ENCODE data around the gene MOB3C.
A peak's percentile ranks its signal among the peaks of the same experiment; 100 is the strongest.

The MOB3C gene

DNA sequence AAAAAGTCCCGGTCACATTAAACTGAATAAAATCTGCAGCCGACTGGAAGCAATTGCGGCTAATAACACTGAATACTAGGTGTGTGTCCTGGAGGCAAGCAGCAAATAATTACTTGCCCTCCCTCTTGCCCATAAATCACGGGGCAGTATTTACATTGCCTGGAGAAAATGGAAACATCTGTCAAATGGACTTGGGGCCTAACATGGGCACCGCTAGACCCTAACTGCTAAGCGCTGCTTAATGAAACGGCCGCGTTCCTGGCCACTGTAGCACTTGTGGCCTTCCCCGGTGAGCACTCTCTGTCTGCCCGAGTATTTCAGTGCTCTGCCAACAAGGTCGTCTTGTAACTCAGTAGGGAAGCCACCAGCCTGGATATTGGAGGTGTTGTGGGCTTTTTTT is 41.3 kb downstream of the MOB3C start:
- DNase-seq (ENCODE audit: low read depth, low spot score): no peak
- Histone ChIP-seq H3K36me3 (ENCODE audit: insufficient read depth, insufficient read length, low read length) (peaks cover 53% of the 10 kb centered on the region), H3K9ac (ENCODE audit: insufficient read length, low read depth) (no peak overlapping the region), H3K4me3 (ENCODE audit: insufficient read length, low read depth) (no peak overlapping the region), H3K4me1 (ENCODE audit: insufficient read depth, insufficient read length) (peaks cover 16% of the 10 kb centered on the region), H3K9me3 (ENCODE audit: insufficient read depth, low read length) (no peaks in the 10 kb centered on the region), H3K27me3 (ENCODE audit: insufficient read depth, insufficient read length) (no peaks in the 10 kb centered on the region)
- no peak for TF ChIP-seq YY1 (IDR thresholded peaks at IDR 0.05; ENCODE audit: insufficient read depth, insufficient read length)
- TF ChIP-seq SUZ12 (IDR thresholded peaks at IDR 0.05; ENCODE audit: extremely low read depth, insufficient read depth, insufficient read length): no peak
- no peak for TF ChIP-seq ZNF274 (IDR thresholded peaks at IDR 0.05; ENCODE audit: low read depth, low read length)

- Histone ChIP-seq H3K9ac (ENCODE audit: insufficient read length, low read depth) (no peak overlapping the region), H3K4me3 (ENCODE audit: insufficient read length, low read depth) (no peak overlapping the region), H3K9me3 (ENCODE audit: insufficient read depth, low read length) (no peaks in the 10 kb centered on the region), H3K4me1 (ENCODE audit: insufficient read depth, insufficient read length) (peaks cover 20% of the 10 kb centered on the region), H3K27me3 (ENCODE audit: insufficient read depth, insufficient read length) (no peaks in the 10 kb centered on the region), H3K36me3 (ENCODE audit: insufficient read depth, insufficient read length, low read length) (peaks cover 53% of the 10 kb centered on the region)
- DNase-seq (ENCODE audit: low read depth, low spot score): no peak
- TF ChIP-seq ZNF274 (IDR thresholded peaks at IDR 0.05; ENCODE audit: low read depth, low read length) (no peak), SUZ12 (IDR thresholded peaks at IDR 0.05; ENCODE audit: extremely low read depth, insufficient read depth, insufficient read length) (no peak), YY1 (IDR thresholded peaks at IDR 0.05; ENCODE audit: insufficient read depth, insufficient read length) (no peak)
Measured at GRCh38 chr1:46571691-46572225, 44.9 kb downstream of the MOB3C start.

GRCh38 chr1:46569884-46570725 is 46.5 kb downstream of the MOB3C start:
- no peak for DNase-seq (ENCODE audit: low read depth, low spot score)
- peaks cover 50% of the 10 kb centered on the region for H3K36me3 ChIP-seq (ENCODE audit: insufficient read depth, insufficient read length, low read length)
- TF ChIP-seq YY1 (IDR thresholded peaks at IDR 0.05; ENCODE audit: insufficient read depth, insufficient read length) (no peak), SUZ12 (IDR thresholded peaks at IDR 0.05; ENCODE audit: extremely low read depth, insufficient read depth, insufficient read length) (no peak), ZNF274 (IDR thresholded peaks at IDR 0.05; ENCODE audit: low read depth, low read length) (no peak)
- H3K9me3 ChIP-seq (ENCODE audit: insufficient read depth, low read length): no peaks in the 10 kb centered on the region
- H3K27me3 ChIP-seq (ENCODE audit: insufficient read depth, insufficient read length): no peaks in the 10 kb centered on the region
- H3K4me3 ChIP-seq (ENCODE audit: insufficient read length, low read depth): no peak overlapping the region
- peaks cover 8% of the 10 kb centered on the region for H3K4me1 ChIP-seq (ENCODE audit: insufficient read depth, insufficient read length)
- H3K9ac ChIP-seq (ENCODE audit: insufficient read length, low read depth): peak overlapping the region; percentile 0

GRCh38 chr1:46569116-46569515 is 47.5 kb downstream of the MOB3C start:
- TF ChIP-seq YY1 (IDR thresholded peaks at IDR 0.05; ENCODE audit: insufficient read depth, insufficient read length): no peak
- TF ChIP-seq SUZ12 (IDR thresholded peaks at IDR 0.05; ENCODE audit: extremely low read depth, insufficient read depth, insufficient read length): no peak
- TF ChIP-seq ZNF274 (IDR thresholded peaks at IDR 0.05; ENCODE audit: low read depth, low read length): no peak
- Histone ChIP-seq H3K27me3 (ENCODE audit: insufficient read depth, insufficient read length) (no peaks in the 10 kb centered on the region), H3K36me3 (ENCODE audit: insufficient read depth, insufficient read length, low read length) (peaks cover 52% of the 10 kb centered on the region), H3K4me1 (ENCODE audit: insufficient read depth, insufficient read length) (peaks cover 8% of the 10 kb centered on the region), H3K9me3 (ENCODE audit: insufficient read depth, low read length) (no peaks in the 10 kb centered on the region), H3K4me3 (ENCODE audit: insufficient read length, low read depth) (no peak overlapping the region), H3K9ac (ENCODE audit: insufficient read length, low read depth) (no peak overlapping the region)
- DNase-seq (ENCODE audit: low read depth, low spot score): no peak

GRCh38 chr1:46568461-46568891 is 48.1 kb downstream of the MOB3C start:
- H3K36me3 ChIP-seq (ENCODE audit: insufficient read depth, insufficient read length, low read length): peaks cover 53% of the 10 kb centered on the region

GRCh38 chr1:46563341-46563740 is 53.3 kb downstream of the MOB3C start:
- TF ChIP-seq YY1 (IDR thresholded peaks at IDR 0.05; ENCODE audit: insufficient read depth, insufficient read length): no peak
- TF ChIP-seq SUZ12 (IDR thresholded peaks at IDR 0.05; ENCODE audit: extremely low read depth, insufficient read depth, insufficient read length): no peak
- TF ChIP-seq ZNF274 (IDR thresholded peaks at IDR 0.05; ENCODE audit: low read depth, low read length): no peak

More at GRCh38 chr1:46568461-46568891, 48.1 kb downstream of the MOB3C start:
- DNase-seq (ENCODE audit: low read depth, low spot score): no peak
- Histone ChIP-seq H3K27me3 (ENCODE audit: insufficient read depth, insufficient read length) (no peaks in the 10 kb centered on the region), H3K9ac (ENCODE audit: insufficient read length, low read depth) (no peak overlapping the region), H3K9me3 (ENCODE audit: insufficient read depth, low read length) (no peaks in the 10 kb centered on the region), H3K4me1 (ENCODE audit: insufficient read depth, insufficient read length) (peaks cover 8% of the 10 kb centered on the region), H3K4me3 (ENCODE audit: insufficient read length, low read depth) (no peak overlapping the region)
- TF ChIP-seq YY1 (IDR thresholded peaks at IDR 0.05; ENCODE audit: insufficient read depth, insufficient read length) (no peak), ZNF274 (IDR thresholded peaks at IDR 0.05; ENCODE audit: low read depth, low read length) (no peak), SUZ12 (IDR thresholded peaks at IDR 0.05; ENCODE audit: extremely low read depth, insufficient read depth, insufficient read length) (no peak)

GRCh38 chr1:46562498-46562897 is 54.1 kb downstream of the MOB3C start:
- Histone ChIP-seq H3K9ac (ENCODE audit: insufficient read length, low read depth) (no peak overlapping the region), H3K9me3 (ENCODE audit: insufficient read depth, low read length) (no peaks in the 10 kb centered on the region), H3K27me3 (ENCODE audit: insufficient read depth, insufficient read length) (no peaks in the 10 kb centered on the region), H3K4me1 (ENCODE audit: insufficient read depth, insufficient read length) (peaks cover 12% of the 10 kb centered on the region), H3K36me3 (ENCODE audit: insufficient read depth, insufficient read length, low read length) (peaks cover 64% of the 10 kb centered on the region), H3K4me3 (ENCODE audit: insufficient read length, low read depth) (no peak overlapping the region)
- TF ChIP-seq SUZ12 (IDR thresholded peaks at IDR 0.05; ENCODE audit: extremely low read depth, insufficient read depth, insufficient read length) (no peak), ZNF274 (IDR thresholded peaks at IDR 0.05; ENCODE audit: low read depth, low read length) (no peak), YY1 (IDR thresholded peaks at IDR 0.05; ENCODE audit: insufficient read depth, insufficient read length) (no peak)
- DNase-seq (ENCODE audit: low read depth, low spot score): no peak

More at GRCh38 chr1:46563341-46563740, 53.3 kb downstream of the MOB3C start:
- DNase-seq (ENCODE audit: low read depth, low spot score): no peak
- Histone ChIP-seq H3K36me3 (ENCODE audit: insufficient read depth, insufficient read length, low read length) (peaks cover 67% of the 10 kb centered on the region), H3K9me3 (ENCODE audit: insufficient read depth, low read length) (no peaks in the 10 kb centered on the region), H3K27me3 (ENCODE audit: insufficient read depth, insufficient read length) (no peaks in the 10 kb centered on the region), H3K9ac (ENCODE audit: insufficient read length, low read depth) (no peak overlapping the region), H3K4me3 (ENCODE audit: insufficient read length, low read depth) (no peak overlapping the region), H3K4me1 (ENCODE audit: insufficient read depth, insufficient read length) (peaks cover 10% of the 10 kb centered on the region)
